Lower leg skin (tissue), 3 donors: ENCODE results near the gene ACOX3.

Experiments used
- CTCF ChIP-seq, 3 donors: fragments of 450-650 bp; IDR thresholded peaks; one replicate each; pipeline ENCODE4 v1.5.1; 2016; ENCODE audit warnings: antibody characterized with exemption in 3 of 3, mild to moderate bottlenecking in 3 of 3, moderate library complexity in 2 of 3
- POLR2A ChIP-seq, 2 donors: fragments of 450-650 bp; IDR thresholded peaks; one replicate each; pipeline ENCODE4 v1.6.1; 2016 to 2017; ENCODE audit warnings: antibody characterized with exemption in 2 of 2, mild to moderate bottlenecking in 1 of 2, moderate library complexity in 1 of 2

- no peak for TF ChIP-seq CTCF (IDR thresholded peaks at IDR 0.05)
- TF ChIP-seq POLR2A (IDR thresholded peaks at IDR 0.05) = no peak
These were observed 68.9 kb downstream of the ACOX3 start for GRCh38 chr4:8371596-8371995.
